Activated CD4-positive, alpha-beta memory T cell treated with anti-CD3 and anti-CD28 coated beads, Interleukin-2, amount 10 ng/mL, durations not matched to agents 7 days and 5 days (primary cell): Measurements from ENCODE around the gene PTPRO. TPM values are rescaled to one million over a fixed set of nuclear protein-coding genes. Genes with fewer than 3 reads are reported as not detected.
A peak's percentile ranks its signal among the peaks of the same experiment; 100 is the strongest.

Experiments used
- CTCF ChIA-PET: fragments of 350-600 bp; sonication (Branson Sonifier 250); formaldehyde crosslinking; loops from one replicate; lab custom pipeline; 2021; ENCODE audit warnings: antibody characterized with exemption, inconsistent platforms; lab: Charles Lee
- POLR2A ChIA-PET: fragments of 350-600 bp; sonication (Branson Sonifier 250); formaldehyde crosslinking; loops from one replicate; lab custom pipeline; 2021; ENCODE audit warnings: antibody characterized with exemption; lab: Charles Lee
- DNase-seq: peaks from one replicate; pipeline ENCODE4 v3.0.0-alpha.2; 2020
- H3K27ac Mint-ChIP-seq: one replicate; pipeline ENCODE4 v1.8.0; 2021; ENCODE audit warnings: mild to moderate bottlenecking, mixed read lengths
- H3K27me3 Mint-ChIP-seq: one replicate; pipeline ENCODE4 v1.8.0; 2021; ENCODE audit warnings: mixed read lengths
- H3K36me3 Mint-ChIP-seq: one replicate; pipeline ENCODE4 v1.8.0; 2021; ENCODE audit warnings: low read depth, mixed read lengths
- H3K4me1 Mint-ChIP-seq: one replicate; pipeline ENCODE4 v1.8.0; 2021; ENCODE audit warnings: mixed read lengths
- H3K4me3 Mint-ChIP-seq: one replicate; pipeline ENCODE4 v1.8.0; 2021; ENCODE audit warnings: mild to moderate bottlenecking, mixed read lengths
- H3K9me3 Mint-ChIP-seq: one replicate; pipeline ENCODE4 v1.8.0; 2021; ENCODE audit warnings: mixed read lengths
- total RNA-seq, 2 experiments: library from RNA; stranded (reverse); gene quantifications; one replicate each; pipeline ENCODE4 v1.2.3, GENCODE V29; 2021

Gene PTPRO
- total RNA-seq, 2 experiments from 2014 or later: 1.5 to 2.5 TPM

- ChIA-PET CTCF (interaction anchor here (0.8 kb wide), 1 partner anchor 29 kb away, joined by 3 read pairs; no protein-coding TSS in a partner anchor), POLR2A (no interaction called here)
- DNase-seq: no peak
- Mint-ChIP-seq H3K9me3 (peaks cover 2% of the 10 kb centered on the region), H3K4me3 (no peak overlapping the region), H3K27ac (no peak overlapping the region), H3K4me1 (peaks cover 23% of the 10 kb centered on the region), H3K27me3 (no peaks in the 10 kb centered on the region), H3K36me3 (peaks cover 4% of the 10 kb centered on the region)
Measured at GRCh38 chr12:15555446-15555845, 233.1 kb downstream of the PTPRO start.

GRCh38 chr12:15556411-15557102 is 234.2 kb downstream of the PTPRO start:
- CTCF ChIA-PET: interaction anchor here (1.0 kb wide), 1 partner anchor 25 kb away, joined by 3 read pairs; no protein-coding TSS in a partner anchor

GRCh38 chr12:15558915-15559528 is 236.7 kb downstream of the PTPRO start:
- Mint-ChIP-seq H3K27me3 (no peaks in the 10 kb centered on the region), H3K27ac (no peak overlapping the region), H3K9me3 (no peaks in the 10 kb centered on the region), H3K4me1 (peaks cover 51% of the 10 kb centered on the region), H3K36me3 (peaks cover 4% of the 10 kb centered on the region), H3K4me3 (no peak overlapping the region)
- ChIA-PET CTCF (interaction anchor here (1.1 to 2.4 kb wide), 4 partner anchors 11 to 27 kb away, joined by 5 to 13 read pairs (median 10); no protein-coding TSS in a partner anchor), POLR2A (interaction anchor here (0.9 to 5.7 kb wide), 4 partner anchors 9 to 323 kb away, joined by 3 to 58 read pairs (median 4); partner anchors contain the start of gene STRAP)
- no peak for DNase-seq

More at GRCh38 chr12:15556411-15557102, 234.2 kb downstream of the PTPRO start:
- H3K36me3 Mint-ChIP-seq: peaks cover 4% of the 10 kb centered on the region
- H3K4me3 Mint-ChIP-seq: no peak overlapping the region
- H3K4me1 Mint-ChIP-seq: peaks cover 34% of the 10 kb centered on the region
- H3K9me3 Mint-ChIP-seq: peaks cover 2% of the 10 kb centered on the region
- DNase-seq: no peak
- no peak overlapping the region for H3K27ac Mint-ChIP-seq
- POLR2A ChIA-PET: no interaction called here
- no peaks in the 10 kb centered on the region for H3K27me3 Mint-ChIP-seq

GRCh38 chr12:15561396-15561795 is 239.1 kb downstream of the PTPRO start:
- ChIA-PET CTCF (interaction anchor here (1.3 to 4.1 kb wide), 5 partner anchors 9 to 28 kb away, joined by 6 to 23 read pairs (median 8); no protein-coding TSS in a partner anchor), POLR2A (interaction anchor here (1.0 to 5.7 kb wide), 7 partner anchors 9 to 790 kb away, joined by 4 to 58 read pairs (median 14); a partner anchor contains a TSS)
- Mint-ChIP-seq H3K4me3 (peak overlapping the region; percentile 64), H3K27ac (peak overlapping the region; percentile 94), H3K27me3 (no peaks in the 10 kb centered on the region), H3K36me3 (peaks cover 4% of the 10 kb centered on the region), H3K9me3 (no peaks in the 10 kb centered on the region), H3K4me1 (peaks cover 59% of the 10 kb centered on the region)
- DNase-seq: no peak

- Mint-ChIP-seq H3K36me3 (peaks cover 7% of the 10 kb centered on the region), H3K9me3 (no peaks in the 10 kb centered on the region), H3K4me1 (peaks cover 62% of the 10 kb centered on the region), H3K27me3 (no peaks in the 10 kb centered on the region), H3K4me3 (peak overlapping the region; percentile 64), H3K27ac (peak overlapping the region; percentile 94)
- CTCF ChIA-PET: interaction anchor here (0.7 to 4.1 kb wide), 6 partner anchors 9 to 29 kb away, joined by 3 to 23 read pairs (median 7); no protein-coding TSS in a partner anchor
- DNase-seq: peak; percentile 38
- POLR2A ChIA-PET: interaction anchor here (0.9 to 5.7 kb wide), 12 partner anchors 8 to 791 kb away, joined by 3 to 58 read pairs (median 4); partner anchors contain the start of gene DERA
Measured at GRCh38 chr12:15562263-15562662, 240.0 kb downstream of the PTPRO start.

- CTCF ChIA-PET: interaction anchor here (1.8 to 4.1 kb wide), 3 partner anchors 21 to 31 kb away, joined by 8 to 23 read pairs (median 20); no protein-coding TSS in a partner anchor
Measured at GRCh38 chr12:15563663-15564062, 241.4 kb downstream of the PTPRO start.

GRCh38 chr12:15574353-15574752 is 252.0 kb downstream of the PTPRO start:
- Mint-ChIP-seq H3K27ac (no peak overlapping the region), H3K36me3 (peaks cover 8% of the 10 kb centered on the region), H3K9me3 (peaks cover 2% of the 10 kb centered on the region), H3K4me3 (no peak overlapping the region), H3K4me1 (peaks cover 24% of the 10 kb centered on the region), H3K27me3 (no peaks in the 10 kb centered on the region)
- ChIA-PET CTCF (interaction anchor here (1.4 to 1.9 kb wide), 3 partner anchors 9 to 42 kb away, joined by 5 to 10 read pairs (median 5); no protein-coding TSS in a partner anchor), POLR2A (interaction anchor here (1.0 to 1.2 kb wide), 5 partner anchors 10 to 40 kb away, joined by 3 to 4 read pairs (median 3); no protein-coding TSS in a partner anchor)
- DNase-seq: no peak

More at GRCh38 chr12:15563663-15564062, 241.4 kb downstream of the PTPRO start:
- Mint-ChIP-seq H3K4me1 (peaks cover 62% of the 10 kb centered on the region), H3K36me3 (peaks cover 4% of the 10 kb centered on the region), H3K9me3 (no peaks in the 10 kb centered on the region), H3K4me3 (peak overlapping the region; percentile 64), H3K27me3 (no peaks in the 10 kb centered on the region), H3K27ac (peak overlapping the region; percentile 94)
- peak; percentile 32 for DNase-seq
- POLR2A ChIA-PET: interaction anchor here (0.7 to 5.7 kb wide), 7 partner anchors 7 to 793 kb away, joined by 3 to 58 read pairs (median 14); partner anchors contain the start of gene STRAP

- Mint-ChIP-seq H3K36me3 (peaks cover 8% of the 10 kb centered on the region), H3K27me3 (no peaks in the 10 kb centered on the region), H3K4me3 (no peak overlapping the region), H3K9me3 (peaks cover 2% of the 10 kb centered on the region), H3K27ac (no peak overlapping the region), H3K4me1 (peaks cover 16% of the 10 kb centered on the region)
- ChIA-PET POLR2A (no interaction called here), CTCF (interaction anchor here (1.0 kb wide), 1 partner anchor 9 kb away, joined by 4 read pairs; no protein-coding TSS in a partner anchor)
- DNase-seq: no peak
Measured at GRCh38 chr12:15575671-15576541, 253.6 kb downstream of the PTPRO start.

- Mint-ChIP-seq H3K27me3 (peaks cover 5% of the 10 kb centered on the region), H3K36me3 (peaks cover 4% of the 10 kb centered on the region), H3K4me3 (no peak overlapping the region), H3K9me3 (peaks cover 2% of the 10 kb centered on the region), H3K4me1 (peaks cover 13% of the 10 kb centered on the region), H3K27ac (peak overlapping the region; percentile 30)
- DNase-seq: peak; percentile 36
- CTCF ChIA-PET: interaction anchor here (0.7 to 11.2 kb wide), 2 partner anchors 49 to 227 kb away, joined by 3 to 373 read pairs; no protein-coding TSS in a partner anchor
- POLR2A ChIA-PET: interaction anchor here (1.6 kb wide), 1 partner anchor 18 kb away, joined by 4 read pairs; no protein-coding TSS in a partner anchor
Measured at GRCh38 chr12:15580431-15580830, 258.1 kb downstream of the PTPRO start.

GRCh38 chr12:15581006-15581405 is 258.7 kb downstream of the PTPRO start:
- H3K4me3 Mint-ChIP-seq: no peak overlapping the region
- CTCF ChIA-PET: interaction anchor here (0.7 to 11.2 kb wide), 2 partner anchors 49 to 227 kb away, joined by 3 to 373 read pairs; no protein-coding TSS in a partner anchor
- no peak for DNase-seq
- peaks cover 5% of the 10 kb centered on the region for H3K27me3 Mint-ChIP-seq
- peaks cover 2% of the 10 kb centered on the region for H3K36me3 Mint-ChIP-seq
- no peaks in the 10 kb centered on the region for H3K9me3 Mint-ChIP-seq
- H3K27ac Mint-ChIP-seq: peak overlapping the region; percentile 30
- POLR2A ChIA-PET: interaction anchor here (1.6 kb wide), 1 partner anchor 19 kb away, joined by 4 read pairs; no protein-coding TSS in a partner anchor
- H3K4me1 Mint-ChIP-seq: peaks cover 12% of the 10 kb centered on the region

- Mint-ChIP-seq H3K4me1 (peaks cover 12% of the 10 kb centered on the region), H3K4me3 (no peak overlapping the region), H3K27me3 (peaks cover 5% of the 10 kb centered on the region), H3K27ac (no peak overlapping the region), H3K36me3 (peaks cover 2% of the 10 kb centered on the region), H3K9me3 (no peaks in the 10 kb centered on the region)
- CTCF ChIA-PET: interaction anchor here (0.5 to 11.2 kb wide), 20 partner anchors 9 to 356 kb away, joined by 3 to 373 read pairs (median 8); partner anchors contain the start of gene DERA
- POLR2A ChIA-PET: interaction anchor here (0.6 to 2.5 kb wide), 3 partner anchors 13 to 51 kb away, joined by 3 to 13 read pairs (median 5); no protein-coding TSS in a partner anchor
- DNase-seq: no peak
Measured at GRCh38 chr12:15583804-15584203, 261.5 kb downstream of the PTPRO start.
